Hepatocyte (in vitro differentiated cells): ENCODE data around the gene CHIT1. TPM values are rescaled to one million over a fixed set of nuclear protein-coding genes. Genes with fewer than 3 reads are reported as not detected.

Source experiments
- DNase-seq: peaks from one replicate; pipeline ENCODE4 v3.0.0-alpha.2; 2016; ENCODE audit warnings: low spot score
- H2AFZ ChIP-seq: fragments of 200-600 bp; sonication (generic); 2 replicates; pipeline ENCODE4 v1.6.0; 2016; ENCODE audit warnings: antibody characterized with exemption, mild to moderate bottlenecking
- H3K27ac ChIP-seq: fragments of 200-600 bp; sonication (generic); 2 replicates; pipeline ENCODE4 v1.5.1; 2016; ENCODE audit warnings: mild to moderate bottlenecking
- H3K27me3 ChIP-seq: fragments of 200-600 bp; sonication (generic); 2 replicates; pipeline ENCODE4 v1.6.1; 2016
- H3K36me3 ChIP-seq: fragments of 200-600 bp; sonication (generic); replicated peaks from 2 replicates; pipeline ENCODE4 v1.5.1; 2016; ENCODE audit warnings: low read depth; ENCODE audit not compliant: insufficient read depth
- H3K4me1 ChIP-seq: fragments of 200-600 bp; sonication (generic); 2 replicates; pipeline ENCODE4 v1.5.1; 2016; ENCODE audit warnings: mild to moderate bottlenecking, moderate library complexity; ENCODE audit not compliant: insufficient read depth
- H3K4me2 ChIP-seq: fragments of 200-600 bp; sonication (generic); 2 replicates; pipeline ENCODE4 v1.6.0; 2016
- H3K4me3 ChIP-seq: fragments of 200-600 bp; sonication (generic); 2 replicates; pipeline ENCODE4 v1.5.1; 2016; ENCODE audit warnings: mild to moderate bottlenecking
- H3K79me2 ChIP-seq: fragments of 200-600 bp; sonication (generic); 2 replicates; pipeline ENCODE4 v1.6.0; 2017; ENCODE audit warnings: mild to moderate bottlenecking
- H3K9me2 ChIP-seq: fragments of 200-600 bp; sonication (generic); replicated peaks from 2 replicates; pipeline ENCODE4 v1.6.0; 2017; ENCODE audit warnings: mild to moderate bottlenecking; ENCODE audit not compliant: insufficient read depth
- H3K9me3 ChIP-seq: fragments of 200-600 bp; sonication (generic); 2 replicates; pipeline ENCODE4 v1.5.1; 2016; ENCODE audit warnings: low read depth, mild to moderate bottlenecking
- H4K20me1 ChIP-seq: fragments of 200-600 bp; sonication (generic); 2 replicates; pipeline ENCODE4 v1.6.0; 2016; ENCODE audit warnings: mild to moderate bottlenecking; ENCODE audit not compliant: insufficient read depth, poor library complexity, severe bottlenecking
- EZH2 ChIP-seq: fragments of 200-600 bp; sonication (generic); IDR thresholded peaks from 2 replicates; pipeline ENCODE4 v1.6.1; 2016; ENCODE audit warnings: antibody characterized with exemption, mild to moderate bottlenecking, borderline replicate concordance
- EZH2phosphoT487 ChIP-seq: fragments of 200-600 bp; sonication (generic); IDR thresholded peaks from one replicate; pipeline ENCODE4 v1.6.1; 2018; ENCODE audit warnings: antibody characterized with exemption, mild to moderate bottlenecking, low read depth, moderate library complexity; ENCODE audit not compliant: unreplicated experiment, severe bottlenecking
- WGBS: methylation state at CpG from one replicate; pipeline ENCODE4 v1.1.6; 2016; ENCODE audit warnings: low lambda C conversion rate; ENCODE audit errors: missing lambda C conversion rate; 5-methylcytosine and 5-hydroxymethylcytosine counted together
- polyA plus RNA-seq: library from polyadenylated mRNA; unstranded; fragments of >200 nt; fragmentation: Nextera tagmentation; extraction: Ambion mirVana; gene quantifications from 2 replicates; pipeline ENCODE4 v1.2.1, GENCODE V29; 2016
- total RNA-seq: library from RNA; depleted of rRNA; stranded (reverse); fragments of >200 nt; gene quantifications from 2 replicates; pipeline ENCODE4 v1.2.3, GENCODE V29; 2014
- TF ChIP-seq, protein P1 (sequence below): fragments of 200-600 bp; sonication (generic); IDR thresholded peaks from 2 replicates; pipeline ENCODE4 v1.5.1; 2016; ENCODE audit warnings: antibody characterized with exemption, mild to moderate bottlenecking; ENCODE audit not compliant: poor library complexity

CHIT1 gene
- total and polyA plus RNA-seq, 2 experiments from 2014 or later: 0.93 to 1.1 TPM

DNA sequence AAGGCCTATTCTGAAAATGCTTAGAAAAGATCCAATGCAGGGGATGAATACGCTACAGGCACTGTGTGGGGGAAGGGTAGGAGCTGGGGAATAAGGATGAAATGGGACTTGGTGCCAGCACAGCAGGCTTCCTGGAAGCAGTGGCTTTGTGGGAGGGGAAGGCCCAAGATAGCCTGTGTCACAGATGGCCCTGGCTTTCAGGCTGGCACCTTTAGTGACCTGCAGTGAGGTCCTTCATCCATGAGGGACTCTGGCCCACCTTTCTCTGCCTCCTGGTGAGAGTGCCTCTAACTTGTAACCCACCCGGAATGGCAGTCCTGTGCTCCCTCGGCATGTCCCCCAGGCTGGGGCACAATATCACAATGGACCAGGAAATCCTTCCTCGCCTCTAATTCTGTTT is 43.9 kb downstream of the CHIT1 start:
- Histone ChIP-seq H3K79me2 (no peaks in the 10 kb centered on the region), H3K9me2 (no peaks in the 10 kb centered on the region), H3K4me1 (peaks cover 14% of the 10 kb centered on the region), H3K9me3 (no peaks in the 10 kb centered on the region), H2AFZ (no peak overlapping the region), H3K4me3 (no peak overlapping the region), H3K27me3 (no peaks in the 10 kb centered on the region), H3K27ac (no peak overlapping the region), H3K36me3 (no peaks in the 10 kb centered on the region), H4K20me1 (no peaks in the 10 kb centered on the region), H3K4me2 (no peak overlapping the region)
- TF ChIP-seq EZH2phosphoT487 (no peak), EZH2 (no peak)
- TF ChIP-seq, protein P1, sequence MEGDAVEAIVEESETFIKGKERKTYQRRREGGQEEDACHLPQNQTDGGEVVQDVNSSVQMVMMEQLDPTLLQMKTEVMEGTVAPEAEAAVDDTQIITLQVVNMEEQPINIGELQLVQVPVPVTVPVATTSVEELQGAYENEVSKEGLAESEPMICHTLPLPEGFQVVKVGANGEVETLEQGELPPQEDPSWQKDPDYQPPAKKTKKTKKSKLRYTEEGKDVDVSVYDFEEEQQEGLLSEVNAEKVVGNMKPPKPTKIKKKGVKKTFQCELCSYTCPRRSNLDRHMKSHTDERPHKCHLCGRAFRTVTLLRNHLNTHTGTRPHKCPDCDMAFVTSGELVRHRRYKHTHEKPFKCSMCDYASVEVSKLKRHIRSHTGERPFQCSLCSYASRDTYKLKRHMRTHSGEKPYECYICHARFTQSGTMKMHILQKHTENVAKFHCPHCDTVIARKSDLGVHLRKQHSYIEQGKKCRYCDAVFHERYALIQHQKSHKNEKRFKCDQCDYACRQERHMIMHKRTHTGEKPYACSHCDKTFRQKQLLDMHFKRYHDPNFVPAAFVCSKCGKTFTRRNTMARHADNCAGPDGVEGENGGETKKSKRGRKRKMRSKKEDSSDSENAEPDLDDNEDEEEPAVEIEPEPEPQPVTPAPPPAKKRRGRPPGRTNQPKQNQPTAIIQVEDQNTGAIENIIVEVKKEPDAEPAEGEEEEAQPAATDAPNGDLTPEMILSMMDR: no peak
- WGBS: 84% methylated on average over 4 of the region's 4 CpGs
- no peak for DNase-seq

DNA sequence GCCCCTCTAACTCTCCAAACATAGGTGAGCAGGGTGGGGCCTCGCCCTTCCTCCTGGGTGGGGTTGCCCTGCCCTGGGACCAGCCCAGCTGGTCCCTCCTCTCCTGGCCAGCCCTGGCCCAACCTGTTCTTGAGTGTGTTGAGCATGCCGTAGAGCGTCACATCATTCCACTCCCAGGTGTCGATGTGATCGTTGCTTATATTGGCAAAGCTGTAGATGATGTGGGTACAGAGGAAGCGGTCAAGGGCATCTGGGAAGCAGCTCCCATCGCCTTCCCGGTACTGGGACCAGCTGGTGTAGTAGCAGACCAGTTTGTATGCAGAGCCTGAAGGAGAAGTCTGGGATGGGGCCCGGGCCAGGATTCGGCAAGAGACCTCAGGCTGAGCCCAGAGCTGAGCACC is 44.4 kb downstream of the CHIT1 start:
- 94% methylated on average over 10 of the region's 10 CpGs for WGBS
- DNase-seq: no peak
- Histone ChIP-seq H2AFZ (no peak overlapping the region), H3K4me3 (no peak overlapping the region), H3K27me3 (no peaks in the 10 kb centered on the region), H3K27ac (no peak overlapping the region), H3K79me2 (no peaks in the 10 kb centered on the region), H3K36me3 (no peaks in the 10 kb centered on the region), H3K9me2 (no peaks in the 10 kb centered on the region), H3K4me2 (no peak overlapping the region), H3K4me1 (peaks cover 14% of the 10 kb centered on the region), H4K20me1 (no peaks in the 10 kb centered on the region), H3K9me3 (no peaks in the 10 kb centered on the region)
- TF ChIP-seq EZH2 (no peak), EZH2phosphoT487 (no peak)

DNA sequence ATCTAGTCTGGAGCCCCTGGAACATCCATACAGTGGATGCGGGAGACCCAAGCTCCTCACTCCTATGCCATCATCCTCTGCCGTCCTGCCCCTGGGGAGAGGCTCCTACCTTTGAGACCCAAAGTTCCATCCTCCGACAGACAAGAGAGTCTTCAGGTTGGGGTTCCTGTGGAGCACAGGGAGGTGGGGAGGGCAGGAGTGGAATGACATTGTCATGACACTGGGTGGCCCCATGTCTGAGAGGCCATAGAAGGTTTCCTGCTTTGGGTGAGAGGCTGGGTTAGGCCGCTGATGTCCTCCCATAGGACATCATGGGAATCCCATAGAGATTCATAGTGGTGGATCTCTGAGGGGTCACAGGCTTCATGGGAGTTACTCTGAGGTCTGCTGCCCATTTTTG is 45.0 kb downstream of the CHIT1 start:
- no peaks in the 10 kb centered on the region for H3K9me3 ChIP-seq
- H4K20me1 ChIP-seq: no peaks in the 10 kb centered on the region
- no peak overlapping the region for H2AFZ ChIP-seq
- H3K4me1 ChIP-seq: peaks cover 14% of the 10 kb centered on the region
- no peak overlapping the region for H3K4me2 ChIP-seq
- no peaks in the 10 kb centered on the region for H3K27me3 ChIP-seq
- WGBS: 88% methylated on average over 4 of the region's 4 CpGs
- H3K4me3 ChIP-seq: no peak overlapping the region
- no peak for DNase-seq
- H3K79me2 ChIP-seq: no peaks in the 10 kb centered on the region
- no peaks in the 10 kb centered on the region for H3K36me3 ChIP-seq
- H3K9me2 ChIP-seq: no peaks in the 10 kb centered on the region
- H3K27ac ChIP-seq: no peak overlapping the region
- TF ChIP-seq EZH2 (no peak), EZH2phosphoT487 (no peak)
- TF ChIP-seq, protein P1: no peak

GRCh38 chr1:203183828-203184227 is 45.6 kb downstream of the CHIT1 start:
- WGBS: 97% methylated on average over 2 of the region's 2 CpGs
- Histone ChIP-seq H3K27ac (no peak overlapping the region), H4K20me1 (no peaks in the 10 kb centered on the region), H3K36me3 (no peaks in the 10 kb centered on the region), H3K9me3 (no peaks in the 10 kb centered on the region), H3K79me2 (no peaks in the 10 kb centered on the region), H3K4me2 (no peak overlapping the region), H3K4me1 (peaks cover 14% of the 10 kb centered on the region), H3K4me3 (no peak overlapping the region), H2AFZ (no peak overlapping the region), H3K9me2 (no peaks in the 10 kb centered on the region), H3K27me3 (no peaks in the 10 kb centered on the region)
- no peak for DNase-seq
- TF ChIP-seq EZH2: no peak
- TF ChIP-seq, protein P1: no peak
- TF ChIP-seq EZH2phosphoT487: no peak
